ENCODE measurements around the gene ADCY5. TPM values are rescaled to one million over a fixed set of nuclear protein-coding genes. Genes with fewer than 3 reads are reported as not detected.

ADCY5 gene
- total and polyA plus RNA-seq, 5 donors, result 90.4 to 220 (median 205) TPM

GRCh38 chr3:123365450-123366143 lies 83.3 kb downstream of the ADCY5 start:
- Histone ChIP-seq H3K4me1 (ENCODE audit: control insufficient read depth, insufficient read depth, low read length) (peaks cover 10% of the 10 kb centered on the region), H3K9me3 (ENCODE audit: control insufficient read depth, low read length) (no peaks in the 10 kb centered on the region), H3K27me3 (ENCODE audit: control insufficient read depth, insufficient read depth) (no peaks in the 10 kb centered on the region), H3K27ac (ENCODE audit: low read length) (peak overlapping the region; percentile 74), H3K4me3 (ENCODE audit: low read length) (no peak overlapping the region)
- ATAC-seq, result peak; percentile 39 to 48
- 64% methylated on average over 6 of the region's 6 CpGs for WGBS
- no peak for DNase-seq
- intact Hi-C loops (cut with DNase I), result no loop called here

- no peak for ATAC-seq
- H3K4me3 ChIP-seq (ENCODE audit: low read length), result no peak overlapping the region
- H3K9me3 ChIP-seq (ENCODE audit: control insufficient read depth, low read length), result no peaks in the 10 kb centered on the region
- 72% methylated on average over 4 of the region's 4 CpGs for WGBS
- intact Hi-C loops (cut with DNase I), result no loop called here
- H3K27ac ChIP-seq (ENCODE audit: low read length), result no peak overlapping the region
- no peaks in the 10 kb centered on the region for H3K27me3 ChIP-seq (ENCODE audit: control insufficient read depth, insufficient read depth)
- DNase-seq, result no peak
- H3K4me1 ChIP-seq (ENCODE audit: control insufficient read depth, insufficient read depth, low read length), result peaks cover 13% of the 10 kb centered on the region
Measured at GRCh38 chr3:123361071-123361470, 87.8 kb downstream of the ADCY5 start.

GRCh38 chr3:123357275-123357674 lies 91.6 kb downstream of the ADCY5 start:
- no peak for DNase-seq
- intact Hi-C loops (cut with DNase I), result no loop called here
- H3K4me1 ChIP-seq (ENCODE audit: control insufficient read depth, insufficient read depth, low read length), result peaks cover 16% of the 10 kb centered on the region
- ATAC-seq, result no peak
- H3K27ac ChIP-seq (ENCODE audit: low read length), result no peak overlapping the region
- 68% methylated on average over 3 of the region's 3 CpGs for WGBS
- no peak overlapping the region for H3K4me3 ChIP-seq (ENCODE audit: low read length)
- H3K27me3 ChIP-seq (ENCODE audit: control insufficient read depth, insufficient read depth), result no peaks in the 10 kb centered on the region
- no peaks in the 10 kb centered on the region for H3K9me3 ChIP-seq (ENCODE audit: control insufficient read depth, low read length)

- H3K27ac ChIP-seq (ENCODE audit: low read length), result peak overlapping the region; percentile 43
- H3K4me1 ChIP-seq (ENCODE audit: control insufficient read depth, insufficient read depth, low read length), result peaks cover 14% of the 10 kb centered on the region
- no peak for ATAC-seq
- DNase-seq, result no peak
- WGBS, result 73% methylated on average over 3 of the region's 3 CpGs
- H3K27me3 ChIP-seq (ENCODE audit: control insufficient read depth, insufficient read depth), result no peaks in the 10 kb centered on the region
- intact Hi-C loops (cut with DNase I), result no loop called here
- H3K4me3 ChIP-seq (ENCODE audit: low read length), result no peak overlapping the region
- no peaks in the 10 kb centered on the region for H3K9me3 ChIP-seq (ENCODE audit: control insufficient read depth, low read length)
Measured at GRCh38 chr3:123353850-123354233, 95.0 kb downstream of the ADCY5 start.

- Histone ChIP-seq H3K4me1 (ENCODE audit: control insufficient read depth, insufficient read depth, low read length) (peaks cover 12% of the 10 kb centered on the region), H3K27me3 (ENCODE audit: control insufficient read depth, insufficient read depth) (no peaks in the 10 kb centered on the region), H3K27ac (ENCODE audit: low read length) (peak overlapping the region; percentile 43), H3K9me3 (ENCODE audit: control insufficient read depth, low read length) (no peaks in the 10 kb centered on the region), H3K4me3 (ENCODE audit: low read length) (no peak overlapping the region)
- intact Hi-C loops (cut with DNase I), result no loop called here
- DNase-seq (no peak), ATAC-seq (no peak)
- WGBS, result 74% methylated on average over 10 of the region's 10 CpGs
Measured at GRCh38 chr3:123353227-123353849, 95.6 kb downstream of the ADCY5 start.

- Histone ChIP-seq H3K27me3 (ENCODE audit: control insufficient read depth, insufficient read depth) (no peaks in the 10 kb centered on the region), H3K4me3 (ENCODE audit: low read length) (no peak overlapping the region), H3K4me1 (ENCODE audit: control insufficient read depth, insufficient read depth, low read length) (peaks cover 18% of the 10 kb centered on the region), H3K9me3 (ENCODE audit: control insufficient read depth, low read length) (no peaks in the 10 kb centered on the region), H3K27ac (ENCODE audit: low read length) (peak overlapping the region; percentile 10)
- intact Hi-C loops (cut with DNase I), result no loop called here
- DNase-seq (peak in 2 of 3 donors; percentile 58 to 69), ATAC-seq (peak; percentile 25 to 55)
- 67% methylated on average over 15 of the region's 15 CpGs for WGBS
Measured at GRCh38 chr3:123352134-123352554, 96.7 kb downstream of the ADCY5 start.

- H3K27me3 ChIP-seq (ENCODE audit: control insufficient read depth, insufficient read depth), result no peaks in the 10 kb centered on the region
- DNase-seq (peak in 1 of 3 donors; percentile 20), ATAC-seq (no peak)
- WGBS, result 80% methylated on average over 4 of the region's 4 CpGs
- intact Hi-C loops (cut with DNase I), result no loop called here
- no peaks in the 10 kb centered on the region for H3K9me3 ChIP-seq (ENCODE audit: control insufficient read depth, low read length)
- no peak overlapping the region for H3K27ac ChIP-seq (ENCODE audit: low read length)
- H3K4me1 ChIP-seq (ENCODE audit: control insufficient read depth, insufficient read depth, low read length), result peaks cover 19% of the 10 kb centered on the region
- no peak overlapping the region for H3K4me3 ChIP-seq (ENCODE audit: low read length)
Measured at GRCh38 chr3:123351501-123351900, 97.4 kb downstream of the ADCY5 start.

- WGBS, result 82% methylated on average over 6 of the region's 6 CpGs
- intact Hi-C loops (cut with DNase I), result no loop called here
- peaks cover 23% of the 10 kb centered on the region for H3K4me1 ChIP-seq (ENCODE audit: control insufficient read depth, insufficient read depth, low read length)
- H3K4me3 ChIP-seq (ENCODE audit: low read length), result no peak overlapping the region
- H3K9me3 ChIP-seq (ENCODE audit: control insufficient read depth, low read length), result no peaks in the 10 kb centered on the region
- no peak overlapping the region for H3K27ac ChIP-seq (ENCODE audit: low read length)
- H3K27me3 ChIP-seq (ENCODE audit: control insufficient read depth, insufficient read depth), result no peaks in the 10 kb centered on the region
- ATAC-seq (no peak), DNase-seq (peak in 1 of 3 donors; percentile 26)
Measured at GRCh38 chr3:123350971-123351370, 97.9 kb downstream of the ADCY5 start.

- Histone ChIP-seq H3K9me3 (ENCODE audit: control insufficient read depth, low read length) (no peaks in the 10 kb centered on the region), H3K4me3 (ENCODE audit: low read length) (no peak overlapping the region), H3K4me1 (ENCODE audit: control insufficient read depth, insufficient read depth, low read length) (peaks cover 25% of the 10 kb centered on the region), H3K27ac (ENCODE audit: low read length) (peak overlapping the region; percentile 51), H3K27me3 (ENCODE audit: control insufficient read depth, insufficient read depth) (no peaks in the 10 kb centered on the region)
- 69% methylated on average over 15 of the region's 15 CpGs for WGBS
- ATAC-seq (no peak), DNase-seq (peak in 1 of 3 donors; percentile 16)
- intact Hi-C loops (cut with DNase I), result loop anchor here in 1 of 4 donors (10.0 kb wide), 1 partner anchor 55 kb away; no protein-coding TSS in a partner anchor
Measured at GRCh38 chr3:123349566-123350435, 99.1 kb downstream of the ADCY5 start.

- H3K9me3 ChIP-seq (ENCODE audit: control insufficient read depth, low read length), result no peaks in the 10 kb centered on the region
- no peak for ATAC-seq
- H3K4me1 ChIP-seq (ENCODE audit: control insufficient read depth, insufficient read depth, low read length), result peaks cover 27% of the 10 kb centered on the region
- peak in 1 of 3 donors; percentile 17 for DNase-seq
- peak overlapping the region; percentile 51 for H3K27ac ChIP-seq (ENCODE audit: low read length)
- H3K4me3 ChIP-seq (ENCODE audit: low read length), result no peak overlapping the region
- intact Hi-C loops (cut with DNase I), result loop anchor here in 1 of 4 donors (10.0 kb wide), 1 partner anchor 56 kb away; no protein-coding TSS in a partner anchor
- WGBS, result 60% methylated on average over 9 of the region's 9 CpGs
- H3K27me3 ChIP-seq (ENCODE audit: control insufficient read depth, insufficient read depth), result no peaks in the 10 kb centered on the region
Measured at GRCh38 chr3:123349201-123349535, 99.7 kb downstream of the ADCY5 start.
